GF-D8 (cell line): ENCODE results near the gene CERKL.

Experiments
- DNase-seq: peaks from one replicate; lab custom pipeline; 2025; lab: John Stamatoyannopoulos, UW

Gene CERKL

DNA sequence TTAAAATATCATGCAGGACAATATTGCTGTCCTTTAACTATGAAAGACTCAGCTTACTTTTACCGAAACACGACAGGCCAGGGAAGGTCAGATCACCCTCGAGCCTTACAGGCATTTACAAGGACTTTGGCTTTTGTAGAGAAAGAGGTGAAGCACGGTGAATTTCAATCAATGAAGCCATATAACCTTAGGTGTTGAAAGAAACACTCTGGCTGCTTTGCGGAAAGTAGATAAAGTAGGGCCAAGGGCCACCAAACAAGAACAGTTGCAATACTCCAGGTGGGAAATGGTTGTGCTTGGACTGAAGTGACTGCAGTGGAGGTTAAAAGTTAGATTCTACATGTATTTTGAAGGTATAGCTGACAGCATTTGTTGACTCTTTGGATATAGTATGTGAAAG is 80.5 kb downstream of the CERKL start:
- no peak for DNase-seq

DNA sequence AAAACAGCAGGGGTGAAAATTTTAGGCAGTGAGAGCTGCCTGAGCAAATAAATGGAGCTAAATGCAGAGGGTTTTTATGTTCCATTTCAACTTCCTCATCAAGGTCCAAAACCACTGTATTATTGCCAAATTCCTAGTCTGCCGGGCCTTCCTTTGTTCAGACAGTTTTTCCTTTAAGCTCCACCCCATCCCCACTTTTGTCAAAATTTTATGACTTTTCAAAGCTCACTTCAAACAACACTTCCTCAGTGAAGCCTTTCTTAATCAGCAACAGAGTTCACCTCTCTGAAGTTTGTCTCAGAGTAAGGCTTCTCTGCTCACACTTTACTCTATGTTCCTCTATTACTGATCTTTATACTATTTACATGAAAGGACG is 81.3 kb downstream of the CERKL start:
- peak; percentile 6 for DNase-seq

DNA sequence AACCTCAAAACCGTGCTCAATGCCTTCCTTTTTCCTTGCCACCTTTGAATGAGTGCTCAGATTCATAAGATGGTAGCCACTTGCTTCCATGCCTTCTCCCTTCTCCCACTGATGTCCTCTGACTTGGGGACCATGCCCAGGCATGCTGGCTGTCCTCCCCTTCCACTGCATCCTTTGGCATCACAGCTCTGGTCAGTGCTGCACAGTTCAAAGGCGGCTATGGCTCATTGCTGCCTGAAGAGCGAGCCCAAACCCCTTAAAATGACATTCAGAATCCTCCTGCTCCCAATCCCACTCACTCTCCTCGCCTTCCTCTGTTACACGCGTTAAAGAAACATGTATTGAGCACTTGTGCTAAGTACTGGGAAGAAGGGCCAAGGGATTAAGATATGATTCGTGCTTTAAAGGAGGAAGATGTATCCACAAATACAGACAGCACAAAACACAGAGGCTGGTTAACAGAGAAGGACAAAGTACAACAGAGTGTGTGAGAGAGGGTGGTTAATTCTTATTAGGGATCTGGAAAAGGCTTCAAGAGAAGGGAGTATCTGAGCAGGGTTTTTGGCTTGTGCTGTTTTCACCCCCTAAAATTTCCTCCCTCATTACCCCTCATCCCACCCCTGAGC is 81.8 kb downstream of the CERKL start:
- DNase-seq = no peak

DNA sequence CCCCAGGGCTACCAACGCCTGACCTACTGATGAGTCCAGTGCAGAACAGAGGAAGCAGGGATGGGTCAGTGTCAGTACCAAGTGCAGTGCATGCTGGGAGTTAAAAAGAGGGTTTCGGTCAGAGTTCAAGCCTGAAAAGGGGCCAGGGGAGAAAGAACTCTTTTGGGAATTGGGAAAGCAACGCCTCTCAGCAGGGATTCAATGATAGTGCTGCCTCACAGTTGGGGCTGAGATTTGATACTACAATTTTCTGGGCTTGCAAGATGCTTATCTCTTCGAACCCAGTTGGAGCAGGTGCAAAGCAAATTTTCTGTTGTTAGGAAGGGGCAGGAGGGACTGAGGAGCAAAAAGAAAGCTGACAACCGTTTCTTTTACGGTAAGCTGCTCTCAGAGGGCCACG is 82.6 kb downstream of the CERKL start:
- no peak for DNase-seq

DNA sequence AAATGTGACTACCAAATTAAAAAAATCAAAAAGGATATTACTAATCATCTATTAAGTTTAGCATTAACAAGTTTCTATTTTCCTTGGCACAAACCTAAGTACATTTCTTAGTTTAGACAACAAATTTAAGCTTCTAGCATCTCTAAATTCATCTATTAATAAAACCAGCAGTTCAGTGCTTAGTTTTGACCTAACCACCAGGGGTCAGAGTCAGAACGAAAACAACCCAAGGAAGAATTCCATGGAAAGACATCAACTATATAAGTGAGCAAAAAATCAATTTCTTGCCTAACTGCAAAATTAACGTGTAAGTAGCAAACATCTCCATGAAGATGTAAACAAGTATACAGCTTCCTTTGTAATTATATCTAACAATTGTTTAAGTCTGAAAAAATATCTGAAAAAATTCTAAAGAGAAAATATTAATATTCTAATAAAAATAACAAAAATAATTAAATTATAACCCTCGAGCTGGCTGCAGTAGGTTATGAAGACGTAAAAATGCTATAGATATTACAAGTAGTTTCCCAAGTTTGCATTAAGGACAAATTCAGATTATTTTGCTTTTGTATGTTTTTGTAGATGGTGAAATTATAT is 83.7 kb downstream of the CERKL start:
- DNase-seq = peak; percentile 10

DNA sequence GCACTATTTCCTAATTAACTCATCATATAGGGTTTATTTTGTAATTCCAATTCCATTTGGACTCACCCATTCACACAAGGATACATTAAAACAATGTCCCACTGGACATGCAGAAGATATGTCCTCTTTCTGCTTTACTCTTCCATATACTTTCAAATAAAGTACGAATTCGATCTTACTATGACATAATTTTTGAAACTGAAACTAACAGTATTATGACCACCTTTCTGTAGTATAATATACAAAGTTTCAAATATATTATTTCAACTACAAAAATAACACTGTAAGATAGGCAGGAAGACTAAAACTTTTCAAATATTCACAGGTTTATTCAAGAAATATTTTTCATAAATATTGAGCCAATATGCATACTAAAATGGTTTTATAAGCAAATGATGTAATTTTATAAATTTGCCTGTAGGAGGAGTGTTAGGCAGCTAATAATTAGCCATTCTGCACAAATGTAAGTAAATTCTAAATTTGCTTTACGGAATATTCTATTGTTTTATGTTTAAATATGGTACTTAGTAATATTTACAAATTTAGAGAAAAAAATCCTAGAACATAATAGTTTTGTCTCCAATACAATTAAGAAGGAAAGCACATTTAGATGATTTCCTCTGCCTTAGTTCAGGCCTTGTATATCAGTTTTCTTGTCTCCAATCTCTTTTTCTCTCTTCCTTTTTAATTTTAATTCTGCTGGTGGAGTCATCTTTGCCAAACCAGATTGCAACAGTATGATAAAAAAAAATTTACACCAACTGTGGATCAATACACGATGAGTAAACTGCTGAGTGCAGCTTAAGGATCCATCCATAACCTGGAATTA is 85.9 kb downstream of the CERKL start:
- DNase-seq = no peak

DNA sequence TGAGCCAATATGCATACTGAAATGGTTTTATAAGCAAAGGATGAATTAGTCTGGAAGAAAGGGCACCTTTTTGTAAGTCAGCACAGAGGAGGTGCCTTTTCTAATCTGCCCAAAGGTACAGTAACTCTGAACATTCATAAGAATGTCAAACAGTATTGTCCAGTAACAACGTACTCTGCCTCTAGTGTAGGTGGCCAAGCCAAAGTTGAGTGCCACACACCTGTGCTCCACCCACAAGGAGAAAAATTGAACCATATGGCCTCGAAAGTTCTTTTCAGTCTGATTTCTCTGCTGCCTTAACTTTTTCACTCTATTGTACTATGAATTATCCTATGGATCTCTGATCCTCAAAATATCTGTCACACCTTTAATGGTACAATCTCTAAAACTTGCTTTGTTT is 86.8 kb downstream of the CERKL start:
- no peak for DNase-seq

DNA sequence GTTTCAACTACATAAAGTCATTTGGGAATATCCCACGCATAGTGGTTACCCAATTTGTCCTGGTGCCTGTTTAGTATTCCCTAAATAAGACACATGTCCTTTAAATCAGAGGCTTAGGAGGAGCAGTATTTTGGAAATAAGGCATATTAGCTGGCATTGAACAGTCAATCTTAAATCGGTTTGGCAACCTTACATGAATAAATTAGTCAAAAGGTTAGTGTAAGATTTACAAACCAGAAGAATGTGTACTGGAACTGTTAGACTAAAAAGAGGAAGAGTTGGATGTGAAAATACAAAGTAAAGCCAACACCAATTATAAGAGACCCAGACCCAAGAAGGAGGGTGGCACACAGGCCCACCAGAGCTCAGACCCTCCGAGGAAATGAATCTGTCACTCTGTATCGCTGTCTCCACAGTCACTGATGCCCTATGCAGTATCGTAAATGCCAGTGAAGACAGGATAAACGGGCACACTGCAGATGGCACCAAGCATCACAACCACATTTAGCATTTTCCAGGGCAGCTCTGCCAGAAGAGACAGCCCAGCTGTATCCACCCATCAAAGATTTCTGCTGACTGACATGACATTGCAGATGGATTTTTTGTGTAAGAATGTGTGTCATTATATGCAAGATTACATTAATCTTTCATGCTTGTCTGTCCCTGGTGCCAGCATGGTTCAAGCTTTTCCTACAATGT is 90.4 kb downstream of the CERKL start:
- DNase-seq = no peak

DNA sequence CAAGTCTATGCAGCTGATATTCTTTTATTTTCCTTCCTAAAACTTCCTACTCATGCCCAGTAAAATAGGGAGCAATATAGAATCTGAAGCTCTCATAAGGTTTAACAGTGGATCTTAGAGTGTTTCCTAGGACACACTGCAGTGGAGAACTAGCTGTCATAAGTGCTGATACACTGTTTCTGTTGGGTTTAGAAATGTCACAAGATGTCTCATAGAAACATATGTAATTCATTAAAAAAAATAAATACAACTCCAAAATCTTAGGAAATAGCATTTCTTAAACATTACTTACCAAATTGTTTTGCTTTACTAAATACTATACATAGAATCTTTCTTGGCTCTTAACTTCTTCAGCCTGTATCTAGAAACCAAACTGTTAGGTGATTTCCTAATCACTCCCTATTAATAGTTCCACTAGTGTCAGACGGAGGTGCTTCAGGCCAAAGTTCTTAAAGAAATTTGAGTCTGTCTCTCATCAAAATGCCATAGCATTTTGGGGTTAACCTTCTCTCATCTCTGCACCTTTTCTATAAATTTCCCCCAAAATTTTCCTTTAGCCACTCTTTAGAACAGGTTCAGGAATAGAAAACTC is 93.7 kb downstream of the CERKL start:
- no peak for DNase-seq

DNA sequence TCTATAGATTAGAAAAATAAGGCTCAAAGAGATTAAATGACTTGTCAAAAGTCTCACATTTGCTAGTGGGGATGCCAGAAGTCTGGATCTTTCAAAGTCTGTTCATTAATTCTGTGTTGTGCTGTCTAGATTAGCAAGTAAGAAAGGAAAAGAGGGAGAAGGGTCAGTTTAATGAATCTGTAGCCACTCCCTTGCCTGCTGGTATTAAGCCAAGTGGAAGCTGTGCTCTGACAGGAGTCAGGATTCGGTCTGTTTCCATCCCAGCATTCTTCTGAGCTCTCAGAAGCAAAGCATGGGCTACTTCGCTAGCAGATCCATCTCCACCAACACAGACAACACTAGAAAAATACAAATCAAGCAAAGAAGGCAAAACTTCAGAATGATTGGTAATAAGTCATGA is 98.5 kb downstream of the CERKL start:
- DNase-seq = no peak

DNA sequence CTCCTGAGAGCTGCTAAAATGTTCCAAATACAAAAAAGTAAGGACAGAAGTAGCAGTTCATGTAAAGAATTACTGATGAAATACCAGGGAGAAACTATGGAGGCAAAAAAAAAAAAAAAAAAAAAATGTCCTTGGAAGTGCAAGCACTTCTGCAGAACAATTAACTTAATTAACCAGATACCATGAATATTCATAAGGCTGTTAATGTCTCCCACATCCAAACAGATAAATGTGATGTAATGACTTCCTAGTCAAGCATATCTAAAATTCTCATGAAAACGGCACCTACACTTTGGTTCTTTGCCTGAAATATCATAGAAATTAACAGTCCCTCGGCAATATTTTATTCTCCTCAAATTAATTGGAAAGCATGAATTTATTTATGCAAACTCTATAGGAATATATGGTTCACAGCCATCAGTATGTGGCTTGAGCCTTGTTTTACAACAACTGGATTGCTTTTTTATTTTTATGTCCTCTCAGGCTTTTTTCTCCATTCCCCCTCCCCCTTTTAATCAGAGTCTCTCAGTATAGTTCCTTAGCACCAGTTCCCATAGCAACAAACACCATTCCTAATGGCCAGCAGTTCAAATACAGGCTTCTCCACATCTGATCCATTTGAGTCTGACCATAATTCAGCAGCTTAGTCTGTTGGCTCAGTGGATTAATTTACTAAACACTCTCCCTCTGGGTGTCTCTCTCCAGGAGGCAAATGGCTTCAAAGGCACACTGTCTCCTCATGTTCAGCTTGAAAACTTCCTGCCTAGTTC is 102.7 kb downstream of the CERKL start:
- no peak for DNase-seq

DNA sequence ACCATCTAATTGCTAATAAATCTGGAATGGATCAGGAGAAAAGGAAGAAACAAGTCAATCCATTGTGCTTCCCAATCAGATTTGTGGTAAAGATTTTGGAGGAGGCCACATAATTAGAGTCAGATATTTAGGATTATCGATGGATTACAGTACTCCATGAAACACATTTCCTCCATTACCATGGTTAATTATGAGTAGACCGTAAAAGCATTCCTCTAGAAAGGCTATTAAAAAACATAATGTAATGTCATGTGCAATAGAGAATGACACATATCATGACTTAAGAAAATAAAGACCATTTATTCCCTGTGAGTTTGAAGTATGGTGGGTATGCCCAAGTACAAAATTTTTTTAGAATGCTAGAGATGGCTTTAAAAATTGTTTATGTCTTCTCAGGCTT is 103.7 kb downstream of the CERKL start:
- no peak for DNase-seq

DNA sequence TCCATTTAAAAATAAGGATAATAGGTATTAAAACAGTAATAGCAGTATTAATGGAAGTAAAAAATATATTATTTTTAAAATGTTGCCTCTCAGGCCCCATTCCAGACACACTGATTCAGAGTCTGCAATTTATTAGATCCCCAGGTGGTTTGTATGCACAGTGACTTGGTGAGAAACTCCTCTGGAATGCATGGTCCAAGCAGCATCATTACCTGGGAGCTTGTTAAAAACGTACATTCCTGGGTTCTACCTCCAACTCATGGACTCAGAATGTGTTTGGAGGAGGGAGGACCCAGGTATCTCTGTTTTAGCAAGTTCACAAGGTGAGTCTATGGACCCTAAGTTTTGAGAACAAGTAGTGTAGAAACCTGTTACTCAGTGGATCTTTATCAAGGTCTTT is 104.1 kb downstream of the CERKL start:
- no peak for DNase-seq

DNA sequence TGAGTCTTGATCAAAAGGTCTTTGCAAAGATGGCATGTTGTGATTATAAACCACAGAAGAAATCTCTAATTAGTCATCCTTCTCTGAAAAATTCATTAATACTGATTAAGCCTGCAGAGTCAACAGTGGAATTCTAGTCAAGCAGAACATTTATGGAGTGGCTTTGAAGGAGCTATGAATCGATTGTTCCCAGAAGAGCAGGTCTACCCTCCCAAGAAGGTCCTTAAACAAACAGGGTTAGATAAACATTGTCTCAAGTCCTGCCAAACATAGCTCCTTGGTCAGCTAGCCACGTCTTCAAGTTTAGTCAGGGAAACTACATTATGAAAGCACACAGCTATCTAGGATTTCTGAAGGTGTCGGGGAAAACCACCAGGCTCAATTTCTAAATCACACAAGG is 110.8 kb downstream of the CERKL start:
- DNase-seq = no peak

DNA sequence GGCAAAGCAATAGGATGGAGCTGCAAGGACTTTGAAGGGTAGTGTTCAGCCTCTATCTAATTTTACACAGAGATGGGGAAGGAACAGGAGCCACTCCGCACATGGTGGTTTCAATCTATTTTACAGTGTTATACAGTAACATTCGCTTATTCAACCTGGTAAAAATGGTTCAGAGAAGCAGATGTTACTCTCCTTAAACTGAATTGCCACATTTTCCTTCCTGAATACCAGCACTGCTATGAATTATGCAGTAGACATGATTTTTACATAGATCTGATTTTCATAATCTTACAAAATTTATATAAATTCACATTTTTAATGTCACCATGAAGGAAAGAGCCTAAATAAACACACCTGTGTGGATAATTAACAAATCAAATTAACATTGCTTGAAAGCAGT is 114.7 kb downstream of the CERKL start:
- peak; percentile 4 for DNase-seq

DNA sequence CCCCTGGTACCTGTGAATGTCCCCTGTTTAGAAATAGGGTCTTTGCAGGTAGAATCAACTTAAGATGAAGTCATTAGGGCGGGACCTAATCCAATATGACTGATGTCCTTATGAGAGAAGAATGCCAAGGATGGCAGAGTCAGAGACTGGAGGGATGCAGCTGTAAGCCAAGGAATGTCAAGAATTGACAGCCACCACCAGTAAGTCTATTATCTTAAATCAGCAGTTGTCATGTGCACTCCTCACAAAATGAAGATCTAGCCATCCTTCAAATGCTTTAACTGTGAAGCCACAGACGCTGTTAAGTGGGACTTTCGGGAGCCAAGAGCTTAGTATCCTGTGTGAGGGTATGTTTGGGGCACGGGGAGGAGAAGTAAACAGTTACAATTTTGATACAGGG is 116.5 kb downstream of the CERKL start:
- no peak for DNase-seq

DNA sequence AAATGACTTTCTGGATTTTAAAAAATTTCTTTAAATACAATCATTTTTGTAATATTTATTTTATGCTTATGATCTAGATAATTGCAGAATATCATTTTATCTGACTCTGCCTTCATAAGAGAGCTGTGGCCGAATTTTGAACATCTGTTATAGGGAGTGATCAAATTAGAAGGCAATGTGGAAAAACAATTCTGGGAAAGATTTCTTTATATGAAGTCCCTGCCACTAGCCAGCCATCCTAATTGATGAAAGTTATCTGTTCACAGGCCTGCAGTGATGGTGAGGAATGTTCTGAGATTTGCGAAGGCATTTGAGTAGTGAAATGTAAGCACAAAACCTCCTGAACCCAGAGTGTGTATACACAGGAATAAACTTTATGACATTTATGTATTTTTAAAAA is 120.2 kb downstream of the CERKL start:
- DNase-seq = no peak

DNA sequence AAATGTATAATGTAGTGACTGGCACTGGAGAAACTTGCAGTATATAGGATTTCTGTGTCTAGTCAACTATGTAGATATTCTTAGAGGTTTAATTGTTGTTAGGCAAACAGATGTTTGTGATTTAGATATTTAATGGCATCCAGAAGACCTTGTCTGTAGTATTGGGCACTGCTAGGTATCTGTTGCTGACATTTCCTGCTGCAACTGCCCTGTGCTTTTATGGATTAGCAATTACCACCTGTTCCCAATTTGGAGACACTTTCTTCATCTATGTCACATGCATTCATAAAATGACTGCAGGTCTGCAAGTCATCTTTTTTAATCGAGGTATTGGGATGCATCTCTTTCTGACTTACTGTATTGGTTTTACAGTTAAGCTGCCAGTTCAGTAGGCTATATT is 128.5 kb downstream of the CERKL start:
- no peak for DNase-seq

DNA sequence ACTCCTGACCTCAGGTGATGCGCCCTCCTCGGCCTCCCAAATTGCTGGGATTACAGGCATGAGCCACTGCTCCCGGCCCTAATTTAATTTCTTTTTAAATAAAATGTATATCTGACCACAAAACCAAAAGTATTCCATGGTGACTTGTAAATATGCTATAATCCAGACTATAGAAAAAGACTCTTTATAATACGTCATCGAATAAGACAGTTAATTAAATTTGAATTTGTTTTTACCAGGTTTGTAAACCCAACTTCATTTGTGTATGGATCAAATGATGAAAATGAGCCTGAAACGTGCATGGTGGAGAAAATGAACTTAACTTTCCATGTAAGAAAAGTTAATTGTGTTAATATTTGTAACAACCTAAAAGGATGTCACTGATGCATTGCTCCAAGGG is 129.8 kb downstream of the CERKL start:
- DNase-seq = no peak

DNA sequence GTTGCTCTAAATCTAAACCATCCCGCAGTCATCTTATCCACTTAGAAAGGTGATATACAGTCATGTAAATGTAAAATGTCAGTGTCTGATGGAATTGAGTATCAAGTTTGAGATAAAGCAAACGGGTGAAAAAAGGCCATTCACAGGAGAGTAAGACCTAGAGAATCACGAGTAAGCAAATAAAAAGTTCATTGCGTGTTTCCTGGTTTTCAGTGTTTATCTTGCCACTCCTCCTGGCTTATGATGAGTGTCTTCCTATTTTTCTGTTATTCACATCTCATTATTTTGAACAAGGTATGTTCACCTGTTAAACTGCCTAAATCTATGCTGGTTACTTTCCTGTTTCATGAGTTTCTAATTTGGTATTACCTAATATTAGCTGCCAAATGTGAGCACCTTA is 130.9 kb downstream of the CERKL start:
- DNase-seq = no peak

DNA sequence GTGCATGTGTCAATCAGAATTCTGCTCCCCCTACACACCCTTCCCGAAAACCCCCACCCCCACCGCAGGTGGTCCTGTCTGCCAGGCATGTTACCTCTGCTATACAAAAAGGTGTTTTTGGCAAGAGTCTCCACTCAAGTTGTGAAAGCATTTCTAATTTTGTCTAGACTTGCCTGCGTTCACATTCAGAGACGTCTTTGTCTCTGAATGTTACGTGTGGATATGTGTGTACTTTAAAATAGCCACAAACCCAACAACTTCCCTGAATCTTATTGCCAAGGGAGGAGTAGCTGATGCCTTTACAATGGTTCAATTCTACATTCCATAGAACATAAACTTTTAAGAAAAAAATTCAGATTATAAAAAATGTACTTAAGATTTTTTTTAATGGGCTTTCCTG is 133.1 kb downstream of the CERKL start:
- DNase-seq = no peak

DNA sequence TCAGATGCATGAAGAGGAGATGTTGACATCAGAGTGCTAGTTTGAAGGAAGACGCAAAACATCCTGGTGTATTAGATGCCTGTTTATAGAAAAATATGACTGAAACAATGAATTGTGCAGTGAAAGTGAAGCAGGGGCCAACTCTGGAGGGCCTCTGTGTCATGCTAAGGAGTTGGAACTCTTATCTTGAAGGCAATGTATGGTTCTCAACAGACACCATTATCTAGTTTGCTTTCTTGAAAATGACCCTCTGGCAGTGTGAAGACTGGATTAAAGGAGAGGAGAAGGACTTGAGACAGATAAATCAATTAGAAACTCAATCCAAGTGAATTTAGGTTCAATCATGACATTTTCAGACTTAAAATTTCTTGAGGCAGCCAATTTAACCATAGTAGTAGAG is 136.7 kb downstream of the CERKL start:
- DNase-seq = no peak
